Cerebellar cortex (tissue), 1 donor: Measurements from ENCODE around the gene CDK12.
A peak's percentile ranks its signal among the peaks of the same experiment; 100 is the strongest.
"Not testable (repeated sequence)": the region's sequence is repeated elsewhere in the genome, so short reads cannot be mapped to it uniquely, and the experiment has no call there.

Source experiments
- DNase-seq: peaks from one replicate; pipeline ENCODE4 v3.0.0-alpha.2; 2015; ENCODE audit warnings: low spot score

The CDK12 gene

DNA sequence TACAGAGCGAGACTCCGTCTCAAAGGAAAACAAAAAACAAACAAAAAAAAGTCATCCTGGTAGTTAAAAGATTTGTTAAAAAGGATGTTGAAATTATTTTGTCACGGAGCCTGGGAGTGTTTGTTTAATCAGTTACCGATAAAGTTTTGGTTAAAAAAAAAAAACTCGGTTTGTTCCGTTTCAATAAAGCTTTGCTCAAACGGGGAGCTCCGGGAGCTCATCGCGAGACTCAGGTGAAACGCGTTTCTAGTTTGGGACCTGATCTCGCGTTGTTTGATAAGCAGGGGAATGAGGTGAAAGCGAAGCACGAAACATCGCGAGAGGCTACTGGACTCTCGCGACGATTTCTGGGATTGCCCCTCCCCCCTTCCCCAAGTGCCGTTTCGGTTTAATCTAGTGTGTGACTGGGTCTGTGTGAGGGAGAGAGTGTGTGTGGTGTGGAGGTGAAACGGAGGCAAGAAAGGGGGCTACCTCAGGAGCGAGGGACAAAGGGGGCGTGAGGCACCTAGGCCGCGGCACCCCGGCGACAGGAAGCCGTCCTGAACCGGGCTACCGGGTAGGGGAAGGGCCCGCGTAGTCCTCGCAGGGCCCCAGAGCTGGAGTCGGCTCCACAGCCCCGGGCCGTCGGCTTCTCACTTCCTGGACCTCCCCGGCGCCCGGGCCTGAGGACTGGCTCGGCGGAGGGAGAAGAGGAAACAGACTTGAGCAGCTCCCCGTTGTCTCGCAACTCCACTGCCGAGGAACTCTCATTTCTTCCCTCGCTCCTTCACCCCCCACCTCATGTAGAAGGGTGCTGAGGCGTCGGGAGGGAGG, at the start of gene CDK12:
TSS of gene CDK12 (plus strand) at position 374 of the 813 bp plus-strand sequence. CDS start 586 bp downstream, outside the sequence.
- peak; percentile 99 for DNase-seq

DNA sequence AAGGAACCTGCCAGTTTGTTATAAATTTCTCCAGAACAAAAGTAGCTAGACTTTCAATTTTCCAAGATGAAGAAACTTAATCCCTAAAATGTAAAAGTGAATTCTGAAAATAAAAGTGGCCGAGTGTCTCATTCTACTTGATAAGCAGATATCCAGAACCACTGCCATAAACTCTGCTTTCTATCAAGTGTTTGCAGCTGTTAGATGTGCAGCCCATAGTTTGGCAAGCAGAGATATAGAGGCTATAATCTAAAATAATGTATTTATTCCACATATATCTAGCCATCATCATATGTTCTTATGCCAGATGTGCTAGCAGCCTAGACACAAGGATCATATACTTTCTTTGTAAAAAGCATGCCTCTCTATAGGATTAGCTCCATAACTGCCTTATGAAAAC, 45.1 kb upstream of the CDK12 start:
- DNase-seq, result no peak

DNA sequence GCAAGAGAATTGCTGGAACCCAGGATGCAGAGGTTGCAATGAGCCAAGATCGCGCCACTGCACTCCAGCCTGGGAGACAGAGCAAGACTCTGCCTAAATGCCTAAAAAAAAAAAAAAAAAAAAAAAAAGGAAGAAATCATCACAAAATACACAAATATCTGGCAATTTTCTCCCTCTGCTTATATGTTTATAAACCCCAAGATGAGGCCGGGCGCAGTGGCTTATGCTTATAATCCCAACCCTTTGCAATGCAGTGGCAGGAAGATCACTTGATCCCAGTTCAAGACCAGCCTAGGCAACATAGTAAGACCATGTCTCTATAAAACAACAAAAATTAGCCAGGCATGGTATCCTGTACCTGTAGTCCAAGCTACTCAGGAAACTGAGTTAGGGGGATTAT, 31.7 kb upstream of the CDK12 start:
- DNase-seq, result no peak

DNA sequence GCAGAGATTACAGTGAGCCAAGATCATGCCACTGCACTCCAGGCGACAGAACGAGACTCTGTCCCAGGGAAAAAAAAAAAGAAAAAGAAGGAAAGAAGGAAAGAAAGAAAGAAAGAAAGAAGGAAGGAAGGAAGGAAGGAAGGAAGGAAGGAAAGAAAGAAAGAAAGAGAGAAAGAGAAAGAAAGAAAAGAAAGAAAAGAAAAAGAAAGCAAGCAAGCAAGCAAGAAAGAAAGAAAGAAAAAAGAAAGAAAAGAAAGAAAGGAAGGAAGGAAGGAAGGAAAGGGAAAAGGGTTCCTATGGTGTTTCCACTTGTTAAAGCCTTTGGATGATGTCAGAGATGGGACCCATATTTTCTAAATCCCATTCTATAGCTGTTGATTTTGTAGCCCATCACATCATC, 21.4 kb upstream of the CDK12 start:
- DNase-seq, result not testable (repeated sequence)

DNA sequence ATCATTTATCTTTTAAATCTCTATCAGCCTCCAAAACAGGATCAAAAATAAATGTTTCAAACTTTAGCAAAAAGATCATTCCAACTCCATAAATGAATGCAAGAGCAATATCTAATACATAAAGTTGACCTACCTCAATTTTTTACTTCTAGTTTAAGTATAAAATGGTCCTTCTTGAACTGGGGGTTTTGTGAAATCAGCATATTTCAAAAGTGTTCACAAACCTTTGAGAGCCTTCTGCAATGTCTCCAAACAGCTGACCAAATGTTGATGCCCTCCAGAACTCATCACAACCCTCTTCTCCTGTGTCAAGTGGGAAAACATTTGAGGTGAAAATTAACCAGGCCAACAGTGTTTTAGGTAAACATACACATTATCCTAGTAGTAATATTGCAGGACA, 18.0 kb upstream of the CDK12 start:
- DNase-seq, result no peak

DNA sequence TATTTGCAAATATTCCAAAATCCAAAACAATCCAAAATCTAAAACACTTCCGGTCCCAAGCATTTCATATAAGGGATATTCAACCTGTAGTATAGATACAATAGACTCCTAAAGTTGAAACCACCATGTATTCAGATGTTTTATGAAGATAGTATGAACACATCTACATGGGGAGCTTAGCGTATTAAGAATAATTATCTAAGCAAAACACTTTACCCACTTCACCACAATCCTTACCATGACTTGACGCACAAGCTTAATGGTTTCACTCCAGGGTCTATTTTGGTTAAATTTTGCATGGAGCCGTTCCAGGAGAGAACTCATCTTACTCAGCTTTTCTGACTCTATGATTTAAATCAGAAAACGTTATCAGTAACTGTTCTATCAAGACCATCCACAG, 13.7 kb upstream of the CDK12 start:
- no peak for DNase-seq

DNA sequence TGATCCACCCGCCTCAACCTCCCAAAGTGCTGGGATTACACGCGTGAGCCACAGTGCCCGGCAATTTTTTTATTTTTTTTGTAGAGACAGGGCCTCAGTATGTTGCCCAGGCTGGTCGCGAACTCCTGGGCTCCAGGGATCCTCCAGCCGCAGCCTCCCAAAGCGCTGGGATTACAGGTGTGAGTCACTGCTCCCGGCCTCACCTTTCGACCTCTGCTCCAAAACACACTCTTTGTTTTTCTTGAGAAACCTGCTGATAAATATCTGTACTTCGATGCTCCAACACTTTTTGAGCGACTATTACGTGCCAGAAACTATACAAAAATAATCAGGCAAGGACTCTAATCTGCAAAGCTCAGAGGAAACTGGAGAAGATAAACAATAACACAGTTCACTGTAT, 11.2 kb upstream of the CDK12 start:
- no peak for DNase-seq

DNA sequence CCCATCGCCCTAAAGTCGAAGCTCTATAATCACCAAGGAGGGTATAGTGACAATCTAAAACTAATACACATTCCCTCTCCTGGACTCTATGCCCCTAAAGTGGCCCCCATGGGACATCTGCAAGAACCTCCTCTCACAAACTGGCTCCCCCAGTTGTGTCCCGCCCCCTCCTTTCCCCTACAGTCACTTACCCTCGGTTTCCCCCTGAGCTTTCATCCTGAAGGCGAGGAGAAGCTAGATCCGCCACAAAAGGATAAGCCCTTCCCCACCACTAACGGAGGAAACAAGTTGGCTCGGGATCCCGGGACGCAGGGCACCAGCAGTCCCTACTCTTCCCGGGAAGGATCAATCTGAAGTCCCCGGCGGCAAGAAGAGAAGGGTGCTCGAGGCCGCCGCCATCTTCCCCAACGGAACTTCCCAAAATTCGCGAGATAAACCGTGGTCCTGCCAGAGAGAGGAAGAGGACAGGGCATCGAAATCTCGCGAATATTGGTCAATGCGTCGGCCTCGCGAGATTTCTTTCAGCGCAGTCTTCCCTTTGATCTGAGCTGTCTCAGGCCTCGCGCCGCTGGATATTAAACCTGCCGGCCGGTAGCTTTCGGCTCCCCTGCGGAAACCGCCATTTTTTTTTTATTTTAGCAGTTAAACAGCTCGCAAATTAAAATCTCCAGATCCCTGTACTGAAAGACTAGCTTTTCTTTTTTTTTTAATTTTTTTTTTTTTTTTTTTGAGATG, 10.3 kb upstream of the CDK12 start, which contains the start of gene MED1:
TSS of gene MED1 (minus strand) at position 417 of the 735 bp plus-strand sequence. CDS start at position 216, 201 bp downstream.
- peak; percentile 98 for DNase-seq

DNA sequence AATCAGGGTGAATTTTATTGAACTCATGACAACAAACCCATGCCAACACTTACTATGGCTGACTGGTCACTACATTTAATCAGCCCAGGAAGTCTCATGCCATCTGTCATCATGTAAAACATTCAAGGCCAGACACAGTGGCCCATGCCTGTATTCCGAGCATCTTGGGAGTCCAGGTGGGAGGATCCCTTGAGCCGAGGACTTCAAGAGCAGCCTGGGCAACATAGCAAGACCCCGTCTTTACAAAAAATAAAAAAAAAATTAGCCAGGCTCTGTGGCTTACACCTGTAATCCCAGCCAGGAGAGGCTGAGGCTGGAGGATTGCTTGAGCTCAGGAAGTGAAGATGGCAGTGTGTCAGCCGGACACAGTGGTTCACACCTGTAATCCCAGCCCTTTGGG, 5.4 kb upstream of the CDK12 start:
- DNase-seq, result no peak

DNA sequence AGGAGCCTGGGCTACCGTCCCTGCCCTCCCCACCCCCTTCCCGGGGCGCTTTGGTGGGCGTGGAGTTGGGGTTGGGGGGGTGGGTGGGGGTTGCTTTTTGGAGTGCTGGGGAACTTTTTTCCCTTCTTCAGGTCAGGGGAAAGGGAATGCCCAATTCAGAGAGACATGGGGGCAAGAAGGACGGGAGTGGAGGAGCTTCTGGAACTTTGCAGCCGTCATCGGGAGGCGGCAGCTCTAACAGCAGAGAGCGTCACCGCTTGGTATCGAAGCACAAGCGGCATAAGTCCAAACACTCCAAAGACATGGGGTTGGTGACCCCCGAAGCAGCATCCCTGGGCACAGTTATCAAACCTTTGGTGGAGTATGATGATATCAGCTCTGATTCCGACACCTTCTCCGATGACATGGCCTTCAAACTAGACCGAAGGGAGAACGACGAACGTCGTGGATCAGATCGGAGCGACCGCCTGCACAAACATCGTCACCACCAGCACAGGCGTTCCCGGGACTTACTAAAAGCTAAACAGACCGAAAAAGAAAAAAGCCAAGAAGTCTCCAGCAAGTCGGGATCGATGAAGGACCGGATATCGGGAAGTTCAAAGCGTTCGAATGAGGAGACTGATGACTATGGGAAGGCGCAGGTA, 762 bp downstream of the CDK12 start:
- peak; percentile 25 for DNase-seq

DNA sequence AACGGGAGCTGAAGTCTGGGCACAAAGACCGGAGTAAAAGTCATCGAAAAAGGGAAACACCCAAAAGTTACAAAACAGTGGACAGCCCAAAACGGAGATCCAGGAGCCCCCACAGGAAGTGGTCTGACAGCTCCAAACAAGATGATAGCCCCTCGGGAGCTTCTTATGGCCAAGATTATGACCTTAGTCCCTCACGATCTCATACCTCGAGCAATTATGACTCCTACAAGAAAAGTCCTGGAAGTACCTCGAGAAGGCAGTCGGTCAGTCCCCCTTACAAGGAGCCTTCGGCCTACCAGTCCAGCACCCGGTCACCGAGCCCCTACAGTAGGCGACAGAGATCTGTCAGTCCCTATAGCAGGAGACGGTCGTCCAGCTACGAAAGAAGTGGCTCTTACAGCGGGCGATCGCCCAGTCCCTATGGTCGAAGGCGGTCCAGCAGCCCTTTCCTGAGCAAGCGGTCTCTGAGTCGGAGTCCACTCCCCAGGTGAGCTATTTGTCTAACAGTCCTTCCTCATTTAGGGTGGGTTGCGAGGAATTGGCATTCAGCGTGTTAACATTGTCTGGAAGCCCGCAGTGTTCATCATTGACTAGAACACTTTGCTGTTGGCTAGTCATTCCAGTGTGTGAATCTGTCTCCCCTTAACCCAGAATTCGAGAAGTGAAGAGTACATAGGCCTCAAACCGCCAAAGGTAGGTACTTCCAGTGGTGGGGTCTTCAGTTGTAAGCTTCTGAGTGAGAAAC, 1.5 kb downstream of the CDK12 start:
- DNase-seq, result no peak

DNA sequence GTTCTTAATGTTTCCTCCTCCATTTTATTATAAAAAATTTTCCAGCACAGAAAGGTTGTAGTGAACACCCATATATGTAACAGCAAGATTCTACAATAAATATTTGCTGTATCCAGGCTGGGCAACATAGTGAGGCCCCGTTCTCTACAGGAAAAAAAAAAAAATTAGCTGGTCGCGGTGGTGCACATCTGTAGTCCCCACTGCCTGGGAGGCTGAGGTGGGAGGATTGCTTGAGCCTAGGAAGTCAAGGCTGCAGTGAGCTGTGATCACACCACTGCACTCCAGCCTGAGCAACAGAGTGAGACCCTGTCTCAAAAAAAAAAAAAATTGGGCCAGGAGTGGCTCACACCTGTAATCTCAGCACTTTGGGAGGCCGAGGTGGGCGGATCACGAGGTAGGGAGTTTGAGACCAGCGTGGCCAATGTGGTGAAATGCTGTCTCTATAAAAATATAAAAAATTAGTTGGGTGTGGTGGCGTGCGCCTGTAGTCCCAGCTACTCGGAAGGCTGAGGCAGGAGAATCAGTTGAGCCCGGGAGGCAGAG, 3.4 kb downstream of the CDK12 start:
- not testable (repeated sequence) for DNase-seq

DNA sequence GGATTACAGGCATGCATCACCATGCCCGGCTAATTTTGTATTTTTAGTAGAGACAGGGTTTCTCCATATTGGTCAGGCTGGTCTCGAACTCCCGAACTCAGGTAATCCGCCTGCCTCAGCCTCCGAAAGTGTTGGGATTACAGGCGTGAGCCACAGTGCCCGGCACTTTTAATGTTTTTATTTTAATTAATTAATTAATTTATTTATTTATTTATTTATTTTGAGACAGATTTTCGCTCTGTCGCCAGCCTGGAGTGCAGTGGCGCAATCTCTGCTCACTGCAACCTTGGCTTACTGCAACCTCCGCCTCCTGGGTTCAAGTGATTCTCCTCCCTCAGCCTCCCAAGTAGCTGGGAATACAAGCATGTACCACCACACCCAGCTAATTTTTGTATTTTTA, 7.3 kb downstream of the CDK12 start:
- DNase-seq, result not testable (repeated sequence)

DNA sequence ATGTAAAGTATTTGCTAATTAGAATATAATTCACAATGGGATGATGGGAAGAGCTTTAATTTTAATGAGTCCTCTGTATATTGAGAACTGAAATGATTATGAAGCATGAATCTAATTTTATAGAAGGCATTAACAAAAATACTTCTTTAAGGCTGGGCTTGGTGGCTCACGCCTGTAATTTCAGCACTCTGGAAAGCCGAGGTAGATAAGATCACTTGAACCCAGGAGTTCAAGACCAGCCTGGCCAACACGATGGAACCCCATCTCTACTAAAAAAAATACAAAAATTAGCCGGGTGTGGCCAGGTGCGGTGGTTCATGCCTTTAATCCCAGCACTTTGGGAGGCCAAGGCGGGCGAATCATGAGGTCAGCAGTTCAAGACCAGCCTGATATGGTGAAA, 12.0 kb downstream of the CDK12 start:
- DNase-seq, result no peak

DNA sequence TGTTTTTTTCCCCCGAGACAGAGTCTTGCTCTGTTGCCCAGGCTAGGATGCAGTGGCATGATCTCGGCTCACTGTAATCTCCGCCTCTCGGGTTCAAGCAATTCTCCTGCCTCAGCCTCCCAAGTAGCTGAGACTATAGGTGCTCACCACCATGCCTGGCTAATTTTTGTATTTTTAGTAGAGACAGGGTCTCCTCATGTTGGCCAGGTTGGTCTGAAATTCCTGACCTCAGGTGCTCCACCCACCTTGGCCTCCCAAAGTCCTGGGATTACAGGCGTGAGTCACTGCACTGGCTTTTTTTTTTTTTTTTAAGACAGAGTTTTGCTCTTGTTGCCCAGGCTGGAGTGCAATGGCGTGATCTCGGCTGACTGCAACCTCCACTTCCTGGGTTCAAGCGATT, 18.3 kb downstream of the CDK12 start:
- DNase-seq, result not testable (repeated sequence)

DNA sequence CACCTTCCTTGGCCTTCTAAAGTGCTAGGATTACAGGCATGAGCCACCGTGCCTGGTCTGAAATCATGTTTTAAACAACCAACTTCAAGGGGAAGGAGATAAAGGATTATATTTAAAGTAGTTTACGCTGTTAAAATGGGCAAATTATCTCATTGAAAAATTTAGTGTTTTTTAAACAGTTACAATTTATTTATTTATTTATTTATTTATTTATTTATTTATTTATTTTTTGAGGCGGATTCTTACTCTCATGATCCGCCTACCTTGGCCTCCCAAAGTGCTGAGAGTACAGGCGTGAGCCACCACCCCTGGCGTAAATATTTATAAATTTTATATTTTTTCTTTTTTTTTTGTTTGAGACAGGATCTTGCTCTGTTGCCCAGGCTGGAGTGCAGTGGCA, 22.2 kb downstream of the CDK12 start:
- no peak for DNase-seq

DNA sequence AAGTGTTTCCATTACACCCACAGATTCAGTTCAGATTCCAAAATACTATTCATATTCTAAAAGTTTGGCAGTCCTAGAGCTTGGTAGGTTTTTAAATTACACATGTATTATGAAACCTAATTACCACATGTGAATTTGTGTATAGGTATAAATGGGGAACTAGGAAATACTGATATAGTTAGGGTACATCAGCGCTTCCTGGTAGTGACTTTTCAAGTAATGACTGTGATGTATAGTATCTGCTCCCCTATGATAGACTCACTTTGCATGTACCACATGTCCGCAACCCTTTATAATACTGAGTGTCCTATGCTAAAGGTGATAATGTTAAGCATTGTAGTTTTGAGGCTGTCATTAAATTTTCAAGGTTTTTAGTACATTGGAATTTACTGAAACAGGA, 22.9 kb downstream of the CDK12 start:
- no peak for DNase-seq

DNA sequence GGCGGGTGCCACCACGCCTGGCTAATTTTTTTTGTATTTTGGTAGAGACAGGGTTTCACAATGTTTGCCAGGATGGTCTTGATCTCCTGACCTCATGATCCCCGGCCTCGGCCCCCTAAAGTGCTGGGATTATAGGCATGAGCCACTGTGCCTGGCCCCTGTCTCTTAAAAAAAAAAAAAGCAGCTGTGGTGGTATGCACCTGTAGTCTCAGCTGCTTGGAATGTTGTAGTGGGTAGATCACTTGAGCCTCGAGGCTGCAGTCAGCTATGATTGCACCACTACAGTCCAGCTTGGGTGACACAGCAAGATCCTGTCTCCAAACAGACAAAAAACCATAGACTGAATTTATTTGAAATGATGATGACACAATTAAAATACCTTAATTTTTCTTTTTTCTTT, 24.3 kb downstream of the CDK12 start:
- no peak for DNase-seq

DNA sequence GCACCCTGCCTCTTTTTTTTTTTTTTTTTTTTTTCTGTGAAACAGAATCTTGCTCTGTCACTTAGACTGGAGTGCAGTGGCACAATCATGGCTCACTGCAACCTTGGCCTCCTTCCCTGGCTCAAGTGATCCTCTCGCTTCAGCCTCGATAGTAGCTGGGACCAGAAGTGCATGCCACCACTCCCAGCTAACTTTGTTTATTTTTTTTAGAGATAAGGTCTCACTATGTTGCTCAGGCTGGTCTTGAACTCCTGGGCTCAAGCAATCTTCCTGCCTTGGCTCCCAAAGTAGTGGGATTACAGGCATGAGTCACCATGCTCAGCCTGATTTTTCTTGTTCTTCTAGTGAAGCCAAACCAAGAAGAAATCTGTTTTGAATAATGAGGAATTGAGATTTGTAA, 25.0 kb downstream of the CDK12 start:
- DNase-seq, result no peak

DNA sequence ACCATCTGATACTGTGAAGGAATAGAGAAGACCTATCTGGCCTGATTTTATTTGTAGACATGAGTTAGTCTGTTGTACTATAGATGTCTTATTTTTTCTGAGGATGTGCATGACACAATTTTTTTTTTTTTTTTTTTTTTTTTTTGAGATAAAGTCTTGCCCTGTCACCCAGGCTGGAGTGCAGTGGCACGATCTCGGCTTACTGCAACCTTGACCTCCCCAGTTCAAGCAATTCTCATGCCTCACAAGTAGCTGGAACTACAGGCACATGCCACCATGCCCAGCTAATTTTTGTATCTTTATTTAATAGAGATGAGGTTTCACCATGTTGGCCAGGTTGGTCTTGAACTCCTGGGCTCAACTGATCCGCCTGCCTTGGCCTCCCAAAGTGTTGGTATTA, 26.2 kb downstream of the CDK12 start:
- DNase-seq, result not testable (repeated sequence)

DNA sequence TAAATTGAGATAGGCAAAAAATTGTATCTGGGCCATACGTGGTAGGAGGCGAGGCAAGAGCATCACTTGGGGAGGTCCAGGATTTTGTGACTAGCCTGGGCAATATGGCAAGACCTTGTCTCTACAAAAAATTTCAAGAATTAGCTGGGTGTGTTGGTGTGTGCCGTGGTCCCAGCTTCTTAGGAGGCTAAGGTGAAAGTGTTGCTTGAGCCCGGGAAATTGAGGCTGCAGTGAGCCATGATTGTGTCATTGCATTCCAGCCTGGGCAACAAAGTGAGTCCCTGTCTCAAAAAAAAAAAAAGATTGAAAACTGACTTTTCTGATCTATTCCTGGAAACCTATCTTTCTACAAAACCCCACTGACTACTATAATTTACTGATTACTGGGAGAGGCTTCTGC, 26.7 kb downstream of the CDK12 start:
- DNase-seq, result no peak

DNA sequence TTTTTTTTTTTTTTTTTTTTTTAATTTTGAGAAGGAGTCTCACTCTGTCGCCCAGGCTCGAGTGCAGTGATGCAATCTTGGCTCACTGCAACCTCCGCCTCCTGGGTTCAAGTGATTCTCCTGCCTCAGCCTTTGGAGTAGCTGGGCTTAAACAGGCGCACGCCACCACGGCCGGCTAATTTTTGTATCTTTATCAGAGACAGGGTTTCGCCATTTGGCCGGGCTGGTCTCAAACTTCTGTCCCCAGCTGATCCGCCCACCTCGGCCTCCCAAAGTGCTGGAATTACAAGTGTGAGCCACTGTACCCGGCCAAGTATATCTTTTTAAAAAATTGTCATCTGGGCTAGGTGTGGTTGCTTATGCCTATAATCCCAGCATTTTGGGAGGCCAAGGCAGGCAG, 35.6 kb downstream of the CDK12 start:
- not testable (repeated sequence) for DNase-seq
